NT2/D1 (cell line): ENCODE measurements around the gene MS4A10.
A peak's percentile ranks its signal among the peaks of the same experiment; 100 is the strongest.

Source experiments
- DNase-seq: peaks from one replicate; pipeline ENCODE4 v3.0.0-alpha.2; 2011; ENCODE audit warnings: low read depth, low spot score
- H3K27me3 ChIP-seq: 2 replicates; pipeline ENCODE4 v1.6.0; 2011; ENCODE audit warnings: mild to moderate bottlenecking; ENCODE audit not compliant: insufficient read length, insufficient read depth
- H3K36me3 ChIP-seq: 2 replicates; pipeline ENCODE4 v1.6.1; 2011; ENCODE audit warnings: mild to moderate bottlenecking, low read length, mixed read lengths; ENCODE audit not compliant: insufficient read depth, insufficient read length
- H3K4me1 ChIP-seq: 2 replicates; pipeline ENCODE4 v1.5.1; 2011; ENCODE audit not compliant: insufficient read depth, insufficient read length
- H3K4me3 ChIP-seq: 2 replicates; pipeline ENCODE4 v1.5.1; 2011; ENCODE audit warnings: low read depth; ENCODE audit not compliant: insufficient read length
- H3K9ac ChIP-seq: 2 replicates; pipeline ENCODE4 v1.6.0; 2011; ENCODE audit warnings: low read depth; ENCODE audit not compliant: insufficient read length
- H3K9me3 ChIP-seq: 2 replicates; pipeline ENCODE4 v1.5.1; 2011; ENCODE audit warnings: mild to moderate bottlenecking, low read length; ENCODE audit not compliant: insufficient read depth
- SUZ12 ChIP-seq: IDR thresholded peaks from 2 replicates; pipeline ENCODE4 v1.6.1; 2011; ENCODE audit not compliant: insufficient read length, insufficient read depth; ENCODE audit errors: extremely low read depth
- YY1 ChIP-seq: IDR thresholded peaks from 2 replicates; pipeline ENCODE4 v1.6.1; 2011; ENCODE audit not compliant: insufficient read length, insufficient read depth
- ZNF274 ChIP-seq: IDR thresholded peaks from 2 replicates; pipeline ENCODE4 v1.6.1; 2011; ENCODE audit warnings: mild to moderate bottlenecking, low read depth, low read length

MS4A10 gene

GRCh38 chr11:60840470-60841430 lies 55.6 kb downstream of the MS4A10 start:
- H3K4me1 ChIP-seq, result peaks cover 20% of the 10 kb centered on the region
- DNase-seq, result no peak
- H3K27me3 ChIP-seq, result no peaks in the 10 kb centered on the region
- TF ChIP-seq YY1, result no peak
- no peak for TF ChIP-seq SUZ12
- H3K9me3 ChIP-seq, result no peaks in the 10 kb centered on the region
- H3K4me3 ChIP-seq, result no peak overlapping the region
- H3K36me3 ChIP-seq, result peaks cover 27% of the 10 kb centered on the region
- peak overlapping the region; percentile 66 for H3K9ac ChIP-seq

- H3K4me1 ChIP-seq, result peaks cover 20% of the 10 kb centered on the region
- peak; percentile 94 for TF ChIP-seq YY1
- no peak for TF ChIP-seq ZNF274
- no peak for TF ChIP-seq SUZ12
- peak within 1 kb of the TSS; percentile 97 for H3K9ac ChIP-seq
- no peaks in the 10 kb centered on the region for H3K27me3 ChIP-seq
- H3K36me3 ChIP-seq, result peaks cover 37% of the 10 kb centered on the region
- H3K4me3 ChIP-seq, result peak within 1 kb of the TSS; percentile 96
- DNase-seq, result peak; percentile 96
- H3K9me3 ChIP-seq, result no peaks in the 10 kb centered on the region
These were observed 56.9 kb downstream of the MS4A10 start, which contains the start of gene CCDC86 for GRCh38 chr11:60841797-60842667. TSS of gene CCDC86 (plus strand) at chr11:60842113. CDS start at chr11:60842125, 12 bp downstream.

GRCh38 chr11:60842668-60843600 lies 57.8 kb downstream of the MS4A10 start:
- TF ChIP-seq YY1, result no peak
- no peaks in the 10 kb centered on the region for H3K9me3 ChIP-seq
- no peak for DNase-seq
- no peaks in the 10 kb centered on the region for H3K27me3 ChIP-seq
- H3K36me3 ChIP-seq, result peaks cover 46% of the 10 kb centered on the region
- peak overlapping the region; percentile 96 for H3K4me3 ChIP-seq
- peak overlapping the region; percentile 97 for H3K9ac ChIP-seq
- H3K4me1 ChIP-seq, result peaks cover 19% of the 10 kb centered on the region

GRCh38 chr11:60844045-60844869 lies 59.1 kb downstream of the MS4A10 start:
- Histone ChIP-seq H3K9ac (peak overlapping the region; percentile 97), H3K27me3 (no peaks in the 10 kb centered on the region), H3K36me3 (peaks cover 59% of the 10 kb centered on the region), H3K4me3 (peak overlapping the region; percentile 96), H3K4me1 (peaks cover 18% of the 10 kb centered on the region), H3K9me3 (no peaks in the 10 kb centered on the region)
- TF ChIP-seq YY1, result no peak
- no peak for TF ChIP-seq SUZ12
- no peak for TF ChIP-seq ZNF274
- no peak for DNase-seq

- H3K9ac ChIP-seq, result no peak overlapping the region
- no peaks in the 10 kb centered on the region for H3K9me3 ChIP-seq
- peaks cover 65% of the 10 kb centered on the region for H3K36me3 ChIP-seq
- no peak for DNase-seq
- no peak overlapping the region for H3K4me3 ChIP-seq
- no peaks in the 10 kb centered on the region for H3K27me3 ChIP-seq
- H3K4me1 ChIP-seq, result peaks cover 18% of the 10 kb centered on the region
- TF ChIP-seq ZNF274 (no peak), YY1 (no peak), SUZ12 (no peak)
These were observed 59.7 kb downstream of the MS4A10 start for GRCh38 chr11:60844870-60845221.

GRCh38 chr11:60845338-60845737 lies 60.2 kb downstream of the MS4A10 start:
- Histone ChIP-seq H3K9ac (peak overlapping the region; percentile 24), H3K27me3 (no peaks in the 10 kb centered on the region), H3K4me3 (no peak overlapping the region), H3K9me3 (no peaks in the 10 kb centered on the region), H3K4me1 (peaks cover 18% of the 10 kb centered on the region), H3K36me3 (peaks cover 70% of the 10 kb centered on the region)
- no peak for TF ChIP-seq SUZ12
- TF ChIP-seq YY1, result no peak
- no peak for TF ChIP-seq ZNF274
- DNase-seq, result no peak
